HG03520 (cell line): Measurements from ENCODE around the gene MNX1.

Experiments used
- ATAC-seq: cut with Tn5 transposase; IDR thresholded peaks from one replicate; pipeline ENCODE4 v1.9.1; 2021; ENCODE audit warnings: mild to moderate bottlenecking, moderate library complexity; ENCODE audit not compliant: unreplicated experiment

The MNX1 gene

DNA sequence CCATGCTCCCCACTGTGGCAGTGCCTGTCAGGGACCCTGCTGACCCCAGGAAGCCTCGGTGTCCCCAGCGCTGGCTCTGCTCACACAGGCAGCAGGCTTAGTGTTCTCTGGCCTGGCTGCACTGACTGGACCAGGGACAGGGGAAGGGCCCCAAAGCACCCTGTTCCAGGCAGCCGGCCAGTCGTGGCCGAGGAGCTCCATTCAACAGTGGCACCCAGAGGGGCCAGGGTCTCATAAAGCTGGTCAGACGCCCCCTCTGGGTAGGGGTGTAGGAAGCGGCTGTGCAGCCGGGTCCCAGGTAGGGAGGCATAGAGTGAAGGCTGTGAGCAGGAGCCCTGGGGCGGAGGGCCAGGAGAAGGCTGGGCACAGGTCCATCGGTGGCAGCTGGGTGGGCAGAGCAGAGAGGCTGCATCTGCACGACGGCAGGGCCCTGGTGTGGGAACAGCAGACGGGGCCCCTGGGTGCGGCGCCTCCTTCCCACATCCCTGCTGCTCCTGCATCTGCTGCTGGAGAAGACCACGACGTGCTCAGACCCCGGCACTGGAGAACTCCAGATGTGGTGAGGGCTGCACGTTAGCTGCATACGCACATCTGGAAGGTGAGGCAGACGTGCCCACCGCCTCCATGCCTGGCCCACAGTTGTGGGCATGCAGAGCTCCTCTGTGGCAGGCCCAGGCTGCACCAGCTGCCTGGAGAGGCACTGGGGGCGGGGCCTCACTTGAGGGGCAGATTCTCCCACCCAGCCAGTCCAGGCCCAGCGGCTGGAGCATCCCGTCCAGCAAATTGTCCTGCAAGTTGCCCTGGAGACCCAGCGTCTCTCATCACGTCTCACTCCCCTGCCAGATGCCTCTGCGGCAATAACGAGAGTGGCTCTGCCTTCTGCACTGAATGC, 25.1 kb downstream of the MNX1 start:
- no peak for ATAC-seq

DNA sequence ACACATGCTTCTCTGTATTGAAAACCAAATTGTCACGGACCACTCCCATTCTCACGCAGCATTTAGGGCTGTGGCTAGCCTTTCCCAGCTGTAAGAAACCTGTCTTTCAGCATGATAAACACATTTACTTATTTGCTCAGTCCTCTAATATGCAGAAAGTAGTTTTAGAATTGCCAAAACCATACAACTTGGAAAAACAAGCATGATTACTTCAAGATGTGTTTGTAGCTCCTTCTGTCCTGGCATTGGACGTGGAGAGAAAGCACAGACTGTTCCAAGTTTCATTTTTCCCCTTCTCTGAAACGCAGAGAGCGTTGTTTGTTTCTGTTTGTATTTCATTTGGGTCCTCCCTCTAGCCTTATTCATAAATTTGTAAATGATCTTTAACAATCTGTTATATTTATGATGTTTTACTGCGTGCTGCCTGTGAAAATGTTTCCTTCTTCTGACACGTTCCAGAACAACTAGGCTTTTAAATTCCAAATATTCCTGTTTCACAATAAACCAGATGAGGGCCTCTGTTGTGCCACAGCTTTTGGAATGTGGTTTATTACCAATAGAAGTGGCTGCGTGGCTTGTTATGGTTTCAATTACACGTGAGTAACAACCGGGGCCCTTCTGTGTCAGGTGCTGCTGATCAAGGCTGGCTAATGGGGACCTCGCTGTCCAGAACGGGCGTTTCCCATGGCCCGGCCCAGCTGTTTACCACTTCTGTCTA, 26.1 kb downstream of the MNX1 start:
- ATAC-seq: no peak

DNA sequence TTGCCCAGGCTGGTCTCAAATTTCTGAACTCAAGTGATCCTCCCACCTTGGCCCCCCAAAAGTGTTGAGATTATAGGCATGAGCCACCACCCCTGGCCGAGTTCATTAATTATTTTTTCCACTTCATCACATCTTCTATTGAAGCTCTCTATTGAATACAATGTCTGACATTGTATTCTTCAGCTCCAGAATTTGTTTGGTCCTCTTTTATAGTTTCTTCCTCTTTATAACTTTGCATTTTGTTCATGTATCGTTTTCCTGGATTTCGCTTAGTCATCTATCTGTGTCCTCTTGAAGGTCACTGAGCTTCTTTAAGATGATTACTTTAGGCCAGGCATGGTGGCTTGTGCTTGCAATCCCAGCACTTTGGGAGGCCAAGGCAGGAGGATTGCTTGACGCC, 30.8 kb downstream of the MNX1 start:
- ATAC-seq: no peak

DNA sequence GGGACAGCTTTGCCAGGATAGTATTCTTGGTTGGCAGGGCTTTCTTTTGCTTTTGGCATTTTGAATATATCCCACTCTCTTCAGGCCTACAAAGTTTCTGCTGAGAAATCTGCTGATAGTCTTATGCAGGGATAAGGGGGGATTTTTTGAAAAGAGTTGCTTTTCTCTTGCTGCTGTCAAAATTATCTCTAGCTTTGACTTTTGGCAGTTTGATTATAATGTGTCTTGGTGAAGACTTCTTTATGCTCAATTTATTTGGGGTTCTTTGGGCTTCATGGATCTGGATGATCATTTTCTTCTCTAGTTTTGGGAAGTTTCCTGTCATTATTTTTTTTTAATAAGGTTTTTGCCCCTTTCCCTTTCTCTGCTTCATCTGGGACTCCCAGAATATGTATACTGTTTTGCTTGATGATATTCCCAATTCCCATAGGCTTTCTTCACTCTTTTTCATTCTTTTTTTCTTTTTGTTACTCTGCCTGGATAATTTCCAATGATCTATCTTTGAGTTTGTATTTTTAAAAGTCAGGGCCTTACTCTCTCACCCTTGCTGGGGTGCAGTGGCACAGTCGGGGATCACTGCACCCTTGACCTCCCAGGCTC, 31.4 kb downstream of the MNX1 start:
- ATAC-seq: no peak

DNA sequence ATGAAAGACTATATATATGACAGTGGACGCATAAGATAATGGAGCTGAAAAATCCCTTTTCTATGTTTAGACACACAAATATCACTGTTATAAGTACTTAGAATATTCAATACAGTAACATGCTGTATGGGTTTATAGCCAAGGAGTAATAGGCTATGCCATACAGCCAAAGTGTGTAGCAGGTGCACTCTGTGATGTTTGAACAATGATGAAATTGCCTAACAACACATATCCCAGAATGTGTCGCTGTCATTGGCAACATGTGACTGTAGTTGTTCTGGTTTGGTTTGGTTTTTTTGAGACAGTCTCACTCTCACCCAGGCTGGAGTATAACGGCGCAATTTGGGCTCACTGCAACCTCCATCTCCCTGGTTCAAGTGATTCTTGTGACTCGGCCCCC, 34.8 kb downstream of the MNX1 start:
- ATAC-seq: no peak

DNA sequence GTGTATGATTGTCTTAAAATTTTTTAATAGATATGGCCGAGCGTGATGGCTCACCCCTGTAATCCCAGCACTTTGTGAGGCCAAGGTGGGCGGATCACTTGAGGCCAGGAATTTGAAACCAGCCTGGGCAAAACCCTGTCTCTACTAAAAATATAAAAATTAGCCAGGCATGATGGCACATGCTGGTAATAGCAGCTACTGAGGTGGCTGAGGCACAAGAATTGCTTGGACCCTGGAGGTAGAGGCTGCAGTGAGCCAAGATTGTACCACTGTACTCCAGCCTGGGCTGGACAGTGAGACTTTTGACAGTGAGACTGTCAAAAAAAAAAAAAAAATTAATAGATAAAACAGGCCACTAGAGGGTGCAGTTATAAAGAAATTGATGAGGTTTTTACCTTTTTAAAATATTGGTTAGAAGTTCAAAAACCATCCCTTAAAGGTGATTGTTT, 40.5 kb downstream of the MNX1 start:
- ATAC-seq: no peak

DNA sequence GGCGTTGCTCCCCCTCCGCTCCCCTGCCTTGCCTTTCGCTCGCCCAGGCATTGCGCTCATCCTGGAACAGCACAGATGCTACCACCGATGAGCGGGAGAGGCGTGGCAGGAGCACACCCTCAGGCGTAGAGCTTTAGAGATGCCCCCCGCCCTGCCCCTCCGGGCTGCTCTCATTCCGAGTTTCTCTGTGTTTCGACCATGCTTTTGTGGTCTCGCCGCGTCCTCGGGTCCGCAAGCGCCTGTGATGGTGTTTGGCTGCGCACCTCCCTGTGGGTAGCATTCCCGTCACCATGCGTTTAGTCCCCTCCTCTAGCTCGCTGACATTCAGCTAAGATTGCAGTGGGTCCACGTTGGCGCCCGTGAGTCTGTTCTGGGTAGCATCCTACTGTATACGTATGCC, 42.3 kb downstream of the MNX1 start:
- ATAC-seq: no peak

DNA sequence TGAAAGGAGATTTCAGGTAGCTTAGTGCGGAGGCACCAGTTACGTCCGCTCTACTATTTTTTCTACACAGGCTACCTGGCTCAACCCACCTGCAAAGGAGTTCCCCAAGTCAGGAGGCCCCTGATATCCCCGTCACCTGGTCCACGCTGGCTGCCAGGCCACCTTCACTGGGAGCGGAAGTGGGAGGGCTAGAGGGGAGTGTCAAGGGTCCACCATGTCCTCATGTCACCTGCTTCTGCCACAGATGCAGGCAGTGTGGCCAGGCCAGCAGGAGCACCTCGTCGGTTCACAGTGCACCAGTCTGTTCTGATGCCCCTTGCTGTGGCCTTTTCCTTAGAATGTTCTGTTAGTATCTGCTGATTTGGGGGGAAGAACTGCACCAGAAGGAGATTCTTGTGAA, 44.1 kb downstream of the MNX1 start:
- no peak for ATAC-seq

DNA sequence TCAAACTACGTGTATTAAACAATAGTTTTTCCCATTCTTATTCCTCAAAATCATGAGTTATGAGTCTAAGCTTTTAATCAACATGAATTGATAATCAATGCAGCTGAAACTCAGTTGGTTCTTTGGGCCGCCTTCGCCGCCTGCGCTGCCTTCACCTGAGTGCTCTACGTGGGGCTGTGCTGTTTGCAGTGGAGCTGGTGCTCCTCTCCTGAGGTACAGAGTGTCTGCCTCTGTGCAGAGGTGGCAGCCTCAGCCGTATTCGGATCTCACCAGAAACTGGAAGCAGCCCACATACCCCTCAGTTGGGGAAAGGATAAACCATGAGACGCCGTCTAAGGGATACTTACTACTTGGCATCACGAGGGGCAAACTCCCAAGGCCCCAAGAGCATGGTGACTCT, 45.5 kb downstream of the MNX1 start:
- no peak for ATAC-seq

DNA sequence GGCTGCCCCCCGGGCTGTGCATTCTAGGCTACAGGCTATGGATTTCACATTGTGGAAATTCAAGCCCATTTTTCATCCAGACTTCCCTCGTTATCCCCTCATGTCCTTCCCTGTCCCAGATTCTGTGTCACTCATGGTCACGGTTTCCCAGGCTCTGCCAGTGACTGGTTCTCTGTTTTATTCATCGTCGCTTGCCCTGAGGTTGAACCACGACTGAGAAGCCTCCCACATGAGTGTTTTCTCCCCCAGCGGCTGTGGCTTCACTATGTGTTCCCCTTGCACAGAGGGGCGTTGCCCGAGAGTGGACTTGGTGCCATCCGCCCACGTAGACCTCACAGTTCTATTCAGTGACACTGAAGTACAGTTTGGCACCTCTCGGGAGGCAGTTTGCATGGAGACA, 47.0 kb downstream of the MNX1 start:
- no peak for ATAC-seq

DNA sequence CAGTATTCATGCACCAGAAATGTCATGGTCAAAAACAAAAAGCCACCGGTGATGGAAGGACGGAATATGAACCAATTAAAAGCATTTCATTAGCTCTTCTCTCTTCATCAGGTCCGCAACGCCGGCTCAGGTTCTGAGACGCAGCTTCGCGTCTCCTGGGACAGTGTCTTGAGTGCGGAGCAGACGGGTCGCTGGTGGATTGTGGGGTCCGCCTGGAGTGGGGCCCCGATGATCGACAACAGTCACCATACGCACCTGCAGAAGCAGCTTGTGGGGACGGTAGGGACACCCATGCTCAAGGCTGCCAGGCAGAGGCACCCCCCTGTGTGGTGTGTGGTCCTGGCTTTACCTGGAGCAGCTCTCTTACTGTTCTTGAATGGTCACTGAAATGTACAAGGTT, 47.6 kb downstream of the MNX1 start:
- no peak for ATAC-seq

DNA sequence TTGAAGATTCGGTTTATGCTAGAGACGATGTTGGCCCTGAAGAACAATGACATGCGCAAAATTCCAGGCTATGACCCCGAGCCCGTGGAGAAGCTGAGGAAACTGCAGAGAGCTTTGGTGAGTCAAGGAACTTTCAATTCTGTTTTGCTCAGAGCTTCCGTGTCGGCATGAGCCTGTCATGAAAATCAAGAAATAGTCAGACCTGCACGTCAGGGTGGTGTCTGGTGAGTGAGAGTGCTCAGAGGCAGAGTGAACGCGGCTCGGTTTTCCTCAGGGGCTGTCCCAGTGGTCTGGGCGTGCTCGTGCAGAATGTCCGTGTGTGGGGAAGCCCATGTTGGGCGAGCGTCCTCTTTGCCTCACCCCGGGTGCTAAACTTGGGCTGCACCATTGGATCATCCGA, 48.3 kb downstream of the MNX1 start:
- ATAC-seq: no peak

DNA sequence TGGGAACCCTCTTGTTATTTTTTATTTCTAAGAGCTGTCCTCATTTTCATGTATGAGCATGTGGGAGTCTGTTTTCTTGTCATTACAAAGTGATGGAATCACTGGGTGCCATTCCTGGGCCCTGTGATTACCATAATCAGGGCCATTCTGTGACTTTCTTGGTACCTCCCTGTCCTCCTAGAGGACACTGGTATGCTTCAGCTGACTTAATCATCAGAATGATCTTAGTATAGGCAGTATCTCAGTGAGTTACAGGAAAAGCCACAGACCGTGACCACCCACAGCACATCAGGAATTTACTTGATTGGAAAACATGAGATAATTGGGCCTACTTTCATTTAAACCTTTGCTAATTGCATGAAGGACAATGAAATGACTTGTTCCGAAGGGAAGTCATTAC, 53.7 kb downstream of the MNX1 start:
- no peak for ATAC-seq

DNA sequence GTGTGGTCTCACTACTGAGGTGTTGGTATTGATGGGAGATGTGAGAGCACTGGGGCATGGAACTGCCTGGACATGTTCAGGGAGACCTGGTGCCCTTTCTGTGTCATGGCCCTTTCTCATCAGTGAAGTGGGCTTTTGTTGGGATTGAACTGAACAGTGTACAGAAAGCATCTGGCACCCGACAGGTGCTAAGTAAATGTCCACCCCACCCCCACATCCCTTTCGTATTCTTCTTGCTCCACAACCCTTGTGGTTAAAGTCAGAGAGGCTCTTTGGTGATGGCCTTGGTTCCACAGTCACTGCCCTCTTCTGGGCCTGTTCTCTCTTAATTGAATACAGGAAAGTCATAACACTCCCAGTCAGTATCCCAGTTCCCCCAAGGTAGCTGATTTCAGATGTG, 55.5 kb downstream of the MNX1 start:
- no peak for ATAC-seq
